ENCODE data around the gene ANXA4. TPM values are rescaled to one million over a fixed set of nuclear protein-coding genes. Genes with fewer than 3 reads are reported as not detected.
A peak's percentile ranks its signal among the peaks of the same experiment; 100 is the strongest.

The ANXA4 gene
- total and polyA plus RNA-seq, 2 of the 13 experiments (the other 11 are each of a cell fraction or from before 2014, with no cell fraction given) = 155 to 168 TPM

- intact Hi-C loops (cut with micrococcal nuclease; ENCODE audit: unreplicated experiment) = no loop called here
- H3K4me2 ChIP-seq (ENCODE audit: low read depth, low read length) = peak overlapping the region; percentile 2; the same call in 1 of the 2 replicates
- no TSS peak for BruUV-seq (replicated peaks)
- peak; percentile 55 for TF ChIP-seq FOSL2 (CRISPR knock-in tag; IDR thresholded peaks at IDR 0.05)
- 0 out of 2 replicates have a peak, but pooled peaks have one; percentile 21 for TF ChIP-seq SAP130 (CRISPR knock-in tag; IDR thresholded peaks at IDR 0.05; ENCODE audit: low read depth)
- TF ChIP-seq ZNF460 (CRISPR knock-in tag; IDR thresholded peaks at IDR 0.05; ENCODE audit: borderline replicate concordance) = peak; percentile 39; the same call in 1 of the 2 replicates
- TF ChIP-seq TEAD2 (CRISPR knock-in tag; IDR thresholded peaks at IDR 0.05) = no peak
- TF ChIP-seq MAFK (conservative IDR thresholded peaks at IDR 0.05 in 1 of 2, IDR thresholded peaks at IDR 0.05 in 1 of 2; ENCODE audit: low read length in 2 of 2) = 0 out of 4 replicates have a peak, but pooled peaks of 1 of the 2 experiments have one; percentile 13
- TF ChIP-seq ZNF230 (CRISPR knock-in tag; IDR thresholded peaks at IDR 0.05) = no peak
- 0 out of 2 replicates have a peak, but pooled peaks have one; percentile 6 for TF ChIP-seq AHDC1 (CRISPR knock-in tag; IDR thresholded peaks at IDR 0.05; ENCODE audit: borderline replicate concordance)
- TF ChIP-seq JUN (CRISPR knock-in tag; IDR thresholded peaks at IDR 0.05) = 0 out of 2 replicates have a peak, but pooled peaks have one; percentile 17
- TF ChIP-seq CEBPG (CRISPR knock-in tag; IDR thresholded peaks at IDR 0.05) = peak; percentile 29; the same call in 1 of the 2 replicates
- no peak for TF ChIP-seq SP1 (IDR thresholded peaks at IDR 0.05)
- TF ChIP-seq SP1 (CRISPR knock-in tag; IDR thresholded peaks at IDR 0.05) = no peak
- no peak for TF ChIP-seq ZBTB14 (CRISPR knock-in tag; IDR thresholded peaks at IDR 0.05)
- peak; percentile 64; the same call in 1 of the 2 replicates for TF ChIP-seq ARID3A (IDR thresholded peaks at IDR 0.05; ENCODE audit: low read depth, low read length)
- 0 out of 2 replicates have a peak, but pooled peaks have one; percentile 19 for TF ChIP-seq HDAC1 (CRISPR knock-in tag; IDR thresholded peaks at IDR 0.05)
- TF ChIP-seq TCF7 (IDR thresholded peaks at IDR 0.05; ENCODE audit: low read depth) = no peak
- no peak for TF ChIP-seq ZNF557 (CRISPR knock-in tag; IDR thresholded peaks at IDR 0.05)
Observed at GRCh38 chr2:69694894-69695849, 46.8 kb upstream of the ANXA4 start.

More at GRCh38 chr2:69694894-69695849, 46.8 kb upstream of the ANXA4 start:
- Histone ChIP-seq H3K36me3 (replicated peaks in 1 of 2; ENCODE audit: control insufficient read depth in 1 of 2, insufficient read depth in 2 of 2, low read length in 2 of 2) (no peaks in the 10 kb centered on the region), H2AFZ (ENCODE audit: low read length) (no peak overlapping the region), H3K27ac (ENCODE audit: extremely low read length, insufficient read depth, low read length) (no peak overlapping the region), H4K20me1 (ENCODE audit: insufficient read depth, low read length) (no peaks in the 10 kb centered on the region), H3K4me3 (replicated peaks in 1 of 3; ENCODE audit: insufficient read depth in 1 of 3, low read depth in 2 of 3, low read length in 3 of 3) (no peak overlapping the region), H3K79me2 (ENCODE audit: insufficient read depth, low read length) (no peaks in the 10 kb centered on the region), H3K4me1 (ENCODE audit: insufficient read depth, low read length) (peaks cover 40% of the 10 kb centered on the region), H3K27me3 (ENCODE audit: control insufficient read depth in 1 of 2, insufficient read depth in 2 of 2, low read length in 2 of 2) (peaks cover 1 to 9% of the 10 kb centered on the region in 2 experiments; a peak in 3 of 5 replicates), H3K9ac (ENCODE audit: insufficient read depth, low read depth, low read length) (no peak overlapping the region), H3K9me3 (ENCODE audit: low read length) (no peaks in the 10 kb centered on the region)
- WGBS (ENCODE audit: low lambda C conversion rate) = 16% methylated on average over 12 of the region's 12 CpGs
- in situ Hi-C loops (cut with HindIII; ENCODE audit: extremely low pct_ligation_motif_present, low pct_unique_long_range_greater_than_20kb) = no loop called here
- ATAC-seq (peak; percentile 57), FAIRE-seq (no peak), DNase-seq (ENCODE audit: low spot score) (peak; percentile 77)
- ChIA-PET POLR2A (interaction anchor here (1.1 kb wide), 1 partner anchor 52 kb away, joined by 5 read pairs; the partner anchor contains the start of gene AAK1), CTCF (ENCODE audit: low intra/inter-chr PET ratio, low total read pairs) (no interaction called here)

Data from HepG2 (cell line).